Lower lobe of right lung (tissue), 2 donors: ENCODE data around the gene BMPR1B. TPM values are rescaled to one million over a fixed set of nuclear protein-coding genes. Genes with fewer than 3 reads are reported as not detected.

Experiments used
- ATAC-seq, 2 donors: fragments of 200-7000 bp; cut with Tn5 transposase; one replicate each; pipeline ENCODE4 v1.9.1; 2020 to 2022; ENCODE audit warnings: mild to moderate bottlenecking in 2 of 2, moderate library complexity in 2 of 2
- DNase-seq: peaks from one replicate; pipeline ENCODE4 v3.0.0-alpha.2; 2020
- H3K27ac ChIP-seq: fragments of 200-600 bp; one replicate; pipeline ENCODE4 v1.8.0; 2022
- H3K27me3 ChIP-seq: fragments of 200-600 bp; one replicate; pipeline ENCODE4 v1.8.0; 2022; ENCODE audit warnings: low read depth
- H3K36me3 ChIP-seq: fragments of 200-600 bp; one replicate; pipeline ENCODE4 v1.8.0; 2022; ENCODE audit warnings: mild to moderate bottlenecking
- H3K4me1 ChIP-seq: fragments of 200-600 bp; one replicate; pipeline ENCODE4 v1.8.0; 2022
- H3K4me3 ChIP-seq: fragments of 200-600 bp; one replicate; pipeline ENCODE4 v1.8.0; 2022; ENCODE audit warnings: mild to moderate bottlenecking
- H3K9me3 ChIP-seq: fragments of 200-600 bp; one replicate; pipeline ENCODE4 v1.8.0; 2022
- CTCF ChIP-seq: fragments of 200-600 bp; IDR thresholded peaks from one replicate; pipeline ENCODE4 v1.8.0; 2022; ENCODE audit warnings: antibody characterized with exemption, mild to moderate bottlenecking
- intact Hi-C: fragments of 100-400 bp; cut with DNase I; formaldehyde crosslinking; loops from one replicate; pipeline ENCODE4 v1.11.0; 2022
- total RNA-seq: library from RNA; stranded (reverse); fragmentation: NEBNext Ultra II Directional; extraction: Animal tissue kit (Norgen Biotek cat#: 25700); gene quantifications from one replicate; pipeline ENCODE4 v1.2.1, GENCODE V29; 2021
- donor health status: DM: no; HTN: yes; CAD: no; lungs with severe emphysema.

Gene BMPR1B
- total RNA-seq, 1 donor from 2014 or later, result 6.0 TPM

DNA sequence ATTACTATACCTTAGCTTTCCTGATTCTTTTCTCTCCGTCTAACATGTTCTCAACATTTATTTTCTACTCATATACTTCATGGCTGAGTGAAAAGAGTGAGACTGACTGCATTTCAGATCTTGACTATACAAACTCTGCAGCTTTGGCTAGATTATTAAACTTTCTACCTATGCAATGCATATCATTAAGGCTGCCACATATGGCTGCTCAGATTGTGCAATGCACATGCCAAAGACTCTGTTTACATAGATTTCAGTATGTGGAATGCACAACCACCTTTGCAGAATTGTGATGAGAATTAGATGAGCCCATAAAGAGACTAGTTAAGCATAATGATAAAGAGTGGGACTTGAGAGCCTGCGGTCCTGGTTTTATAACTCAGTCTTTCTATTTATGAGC is 196.5 kb downstream of the BMPR1B start:
- no peak overlapping the region for H3K4me3 ChIP-seq
- ATAC-seq, result no peak
- intact Hi-C loops, result no loop called here
- no peaks in the 10 kb centered on the region for H3K36me3 ChIP-seq
- H3K4me1 ChIP-seq, result no peaks in the 10 kb centered on the region
- H3K27me3 ChIP-seq, result no peaks in the 10 kb centered on the region
- DNase-seq, result no peak
- no peak for TF ChIP-seq CTCF
- H3K27ac ChIP-seq, result no peak overlapping the region
- no peaks in the 10 kb centered on the region for H3K9me3 ChIP-seq

DNA sequence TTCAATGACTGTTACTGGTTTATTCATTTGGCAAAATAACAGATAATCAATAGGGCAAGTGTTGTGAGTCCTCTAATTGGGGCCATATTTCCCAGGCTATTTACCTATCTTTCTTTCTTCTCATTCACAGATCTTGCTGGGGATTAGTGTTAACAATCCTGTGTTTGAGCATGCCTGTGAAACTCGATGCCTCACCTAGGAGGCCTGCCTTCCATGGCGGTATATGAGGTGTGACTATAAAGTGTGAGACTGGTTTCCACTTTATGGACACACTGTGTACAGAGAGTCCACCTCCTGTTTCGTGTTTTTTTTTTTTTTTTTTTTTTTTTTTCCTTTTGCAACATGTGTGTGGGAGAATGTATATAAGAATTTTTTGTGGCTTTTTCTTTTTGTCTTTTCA is 199.3 kb downstream of the BMPR1B start:
- no peak overlapping the region for H3K27ac ChIP-seq
- no peaks in the 10 kb centered on the region for H3K27me3 ChIP-seq
- intact Hi-C loops, result no loop called here
- no peaks in the 10 kb centered on the region for H3K36me3 ChIP-seq
- H3K9me3 ChIP-seq, result no peaks in the 10 kb centered on the region
- no peak overlapping the region for H3K4me3 ChIP-seq
- ATAC-seq (no peak), DNase-seq (no peak)
- H3K4me1 ChIP-seq, result no peaks in the 10 kb centered on the region
- TF ChIP-seq CTCF, result no peak

DNA sequence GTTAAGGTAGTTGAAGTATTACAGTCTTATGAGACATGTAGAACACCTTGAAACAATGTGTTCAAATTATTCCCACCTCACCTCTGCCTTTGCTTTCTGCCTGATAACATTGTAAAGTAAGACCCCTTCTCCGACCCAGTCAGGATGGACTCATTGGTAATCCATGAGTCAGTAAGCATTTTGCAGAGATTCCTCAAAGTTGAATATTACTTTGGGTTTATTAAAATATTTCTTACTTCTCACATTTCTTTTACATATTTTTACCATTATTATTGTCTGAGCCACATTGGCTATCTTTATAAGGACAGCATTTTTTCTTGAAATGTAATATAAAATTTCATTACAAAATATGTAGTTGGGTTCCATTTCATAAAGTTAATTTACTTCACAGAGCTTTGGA is 201.6 kb downstream of the BMPR1B start:
- Histone ChIP-seq H3K4me3 (no peak overlapping the region), H3K9me3 (peaks cover 9% of the 10 kb centered on the region), H3K27me3 (no peaks in the 10 kb centered on the region), H3K27ac (no peak overlapping the region), H3K36me3 (no peaks in the 10 kb centered on the region), H3K4me1 (no peaks in the 10 kb centered on the region)
- intact Hi-C loops, result no loop called here
- ATAC-seq (no peak), DNase-seq (no peak)
- TF ChIP-seq CTCF, result no peak

DNA sequence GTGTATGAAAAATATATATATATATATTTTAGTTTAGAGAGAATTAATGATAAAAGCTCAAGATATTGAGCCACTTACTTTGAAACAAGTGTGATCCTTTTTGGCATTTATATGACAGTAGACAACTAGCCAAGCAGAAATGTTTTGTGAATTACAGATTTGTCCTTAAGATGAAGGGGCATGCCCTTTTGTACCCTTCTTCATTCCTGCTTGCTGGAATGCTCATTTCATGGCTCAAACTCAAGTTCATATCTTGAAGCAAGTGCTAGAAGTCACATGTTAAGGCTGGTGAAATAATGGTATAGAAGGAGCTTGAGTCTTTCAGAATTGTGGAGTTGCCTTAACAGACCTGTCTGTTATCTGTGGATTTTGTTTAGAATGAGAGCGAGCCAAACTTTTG is 203.0 kb downstream of the BMPR1B start:
- Histone ChIP-seq H3K27me3 (no peaks in the 10 kb centered on the region), H3K9me3 (peaks cover 9% of the 10 kb centered on the region), H3K36me3 (no peaks in the 10 kb centered on the region), H3K4me1 (no peaks in the 10 kb centered on the region), H3K4me3 (no peak overlapping the region), H3K27ac (no peak overlapping the region)
- no peak for TF ChIP-seq CTCF
- DNase-seq (no peak), ATAC-seq (no peak)
- intact Hi-C loops, result no loop called here

GRCh38 chr4:94961420-94961819 is 203.7 kb downstream of the BMPR1B start:
- ATAC-seq, result no peak
- H3K9me3 ChIP-seq, result peaks cover 9% of the 10 kb centered on the region
- TF ChIP-seq CTCF, result no peak
- H3K27me3 ChIP-seq, result no peaks in the 10 kb centered on the region
- no peak for DNase-seq
- H3K4me3 ChIP-seq, result no peak overlapping the region
- H3K36me3 ChIP-seq, result no peaks in the 10 kb centered on the region
- no peak overlapping the region for H3K27ac ChIP-seq
- no peaks in the 10 kb centered on the region for H3K4me1 ChIP-seq
- intact Hi-C loops, result no loop called here

GRCh38 chr4:94962484-94962883 is 204.7 kb downstream of the BMPR1B start:
- TF ChIP-seq CTCF, result no peak
- H3K4me3 ChIP-seq, result no peak overlapping the region
- intact Hi-C loops, result no loop called here
- H3K27ac ChIP-seq, result no peak overlapping the region
- no peak for DNase-seq
- no peaks in the 10 kb centered on the region for H3K27me3 ChIP-seq
- peaks cover 9% of the 10 kb centered on the region for H3K9me3 ChIP-seq
- no peak for ATAC-seq
- no peaks in the 10 kb centered on the region for H3K36me3 ChIP-seq
- no peaks in the 10 kb centered on the region for H3K4me1 ChIP-seq
